ENCODE data around the gene NDUFA7. TPM values are rescaled to one million over a fixed set of nuclear protein-coding genes. Genes with fewer than 3 reads are reported as not detected.
A peak's percentile ranks its signal among the peaks of the same experiment; 100 is the strongest.
"Not testable (repeated sequence)": the region's sequence is repeated elsewhere in the genome, so short reads cannot be mapped to it uniquely, and the experiment has no call there.

The NDUFA7 gene
- total RNA-seq, 4 donors from 2014 or later = 23.3 to 38.7 (median 25.2) TPM

DNA sequence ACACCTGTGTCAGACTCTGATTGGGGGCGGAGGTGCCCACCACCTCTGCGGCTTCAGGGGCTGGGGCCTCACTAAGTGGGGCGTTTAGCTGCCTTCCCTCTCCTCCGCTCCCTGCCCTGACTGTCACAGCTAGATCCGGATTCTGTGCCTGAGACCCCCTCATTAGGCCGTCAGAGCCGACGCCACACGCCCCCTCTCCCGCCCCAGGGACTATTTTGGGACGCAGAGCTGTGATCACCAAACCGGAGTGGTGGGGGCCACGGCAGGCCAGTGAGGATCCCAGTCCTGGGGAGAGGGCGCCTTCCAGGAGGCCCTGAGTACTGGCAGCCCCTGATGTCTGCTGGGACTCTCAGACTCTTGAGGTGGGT, 21.1 kb upstream of the NDUFA7 start:
- Histone ChIP-seq H3K36me3 (no peaks in the 10 kb centered on the region), H3K4me1 (peaks cover 15% of the 10 kb centered on the region), H3K9me3 (no peaks in the 10 kb centered on the region), H3K27ac (peak overlapping the region; percentile 79), H3K4me3 (peak overlapping the region; percentile 52), H3K27me3 (peaks cover 17% of the 10 kb centered on the region)
- DNase-seq (ENCODE audit: low spot score in 2 of 2) = no peak
- 54% methylated on average over 5 of the region's 14 CpGs for WGBS
- TF ChIP-seq POLR2AphosphoS5 (IDR thresholded peaks at IDR 0.05) (no peak), POLR2A (IDR thresholded peaks at IDR 0.05) (no peak), CTCF (IDR thresholded peaks at IDR 0.05) (no peak), EP300 (IDR thresholded peaks at IDR 0.05) (no peak)

GRCh38 chr19:8341504-8341903, 20.3 kb upstream of the NDUFA7 start:
- not testable (repeated sequence) for H3K4me3 ChIP-seq; H3K9me3 ChIP-seq; DNase-seq (ENCODE audit: low spot score in 2 of 2); H3K27ac ChIP-seq; H3K36me3 ChIP-seq
- Histone ChIP-seq H3K27me3 (peaks cover 17% of the 10 kb centered on the region), H3K4me1 (peaks cover 15% of the 10 kb centered on the region)
- 99% methylated on average over 4 of the region's 4 CpGs for WGBS

DNA sequence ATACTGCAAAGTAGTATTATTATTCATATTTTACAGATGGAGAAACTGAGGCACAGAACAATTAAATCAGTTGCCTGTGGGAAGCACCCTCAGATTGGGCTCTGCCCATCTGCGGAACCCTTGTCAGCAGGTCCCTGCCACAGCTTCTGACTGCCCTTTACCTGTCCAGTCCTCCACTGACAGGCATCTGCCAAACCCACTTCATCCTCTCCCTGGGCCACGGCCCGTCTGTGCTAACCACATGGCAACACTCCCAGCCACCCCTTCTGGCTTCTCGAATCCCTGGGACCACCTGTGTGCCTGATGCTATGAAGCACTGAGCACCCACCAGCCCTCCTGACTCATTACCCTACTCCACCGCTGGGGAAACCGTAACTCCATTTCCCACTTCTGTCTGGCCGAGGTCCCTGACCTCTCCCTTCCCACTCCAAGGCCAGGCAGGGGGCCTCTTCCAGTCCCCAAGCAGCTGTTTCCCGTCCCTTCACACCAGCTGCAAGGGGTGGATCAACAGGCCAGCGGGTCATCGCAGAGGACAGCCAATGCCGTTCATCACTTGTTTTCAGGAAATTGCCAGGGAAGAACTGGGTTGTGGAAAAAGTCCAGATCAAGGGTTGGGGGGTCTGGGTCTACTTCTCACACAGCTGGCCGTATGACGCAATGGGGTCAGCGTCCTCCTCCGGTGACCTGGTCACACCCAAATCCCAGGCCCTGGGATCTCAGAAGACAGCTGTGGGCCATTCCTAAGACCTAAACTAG, 19.3 kb upstream of the NDUFA7 start:
- Histone ChIP-seq H3K27ac (no peak overlapping the region), H3K27me3 (peaks cover 24% of the 10 kb centered on the region), H3K4me3 (no peak overlapping the region), H3K9me3 (no peaks in the 10 kb centered on the region), H3K36me3 (no peaks in the 10 kb centered on the region), H3K4me1 (peaks cover 20% of the 10 kb centered on the region)
- peak in 1 of 2 donors; percentile 5 for TF ChIP-seq CTCF (IDR thresholded peaks at IDR 0.05)
- TF ChIP-seq EP300 (IDR thresholded peaks at IDR 0.05) = no peak
- no peak for DNase-seq (ENCODE audit: low spot score in 2 of 2)
- WGBS = 39% methylated on average over 15 of the region's 15 CpGs

GRCh38 chr19:8338835-8339234, 17.7 kb upstream of the NDUFA7 start:
- H3K9me3 ChIP-seq = no peaks in the 10 kb centered on the region
- DNase-seq (ENCODE audit: low spot score in 2 of 2) = no peak
- no peak overlapping the region for H3K27ac ChIP-seq
- TF ChIP-seq CTCF (IDR thresholded peaks at IDR 0.05) (no peak), POLR2A (IDR thresholded peaks at IDR 0.05) (no peak), POLR2AphosphoS5 (IDR thresholded peaks at IDR 0.05) (no peak)
- WGBS = 62% methylated on average over 6 of the region's 6 CpGs
- no peak overlapping the region for H3K4me3 ChIP-seq
- H3K27me3 ChIP-seq = peaks cover 41% of the 10 kb centered on the region
- H3K36me3 ChIP-seq = no peaks in the 10 kb centered on the region
- peaks cover 37% of the 10 kb centered on the region for H3K4me1 ChIP-seq

- TF ChIP-seq POLR2AphosphoS5 (IDR thresholded peaks at IDR 0.05) (no peak), POLR2A (IDR thresholded peaks at IDR 0.05) (no peak), EP300 (IDR thresholded peaks at IDR 0.05) (no peak), CTCF (IDR thresholded peaks at IDR 0.05) (no peak)
- Histone ChIP-seq H3K4me1 (peaks cover 33% of the 10 kb centered on the region), H3K27ac (no peak overlapping the region), H3K36me3 (no peaks in the 10 kb centered on the region), H3K9me3 (no peaks in the 10 kb centered on the region), H3K27me3 (peaks cover 48% of the 10 kb centered on the region), H3K4me3 (no peak overlapping the region)
- DNase-seq (ENCODE audit: low spot score in 2 of 2) = no peak
- WGBS = 81% methylated on average over 7 of the region's 7 CpGs
Measured at GRCh38 chr19:8337728-8338127, 16.6 kb upstream of the NDUFA7 start.

- Histone ChIP-seq H3K9me3 (no peaks in the 10 kb centered on the region), H3K4me3 (no peak overlapping the region), H3K27me3 (peaks cover 44% of the 10 kb centered on the region), H3K36me3 (no peaks in the 10 kb centered on the region), H3K4me1 (peaks cover 27% of the 10 kb centered on the region), H3K27ac (no peak overlapping the region)
- no peak for DNase-seq (ENCODE audit: low spot score in 2 of 2)
- WGBS = 52% methylated on average over 8 of the region's 8 CpGs
- TF ChIP-seq EP300 (IDR thresholded peaks at IDR 0.05) (no peak), POLR2A (IDR thresholded peaks at IDR 0.05) (no peak), CTCF (IDR thresholded peaks at IDR 0.05) (no peak), POLR2AphosphoS5 (IDR thresholded peaks at IDR 0.05) (no peak)
Measured at GRCh38 chr19:8336660-8337059, 15.5 kb upstream of the NDUFA7 start.

All from suprapubic skin (tissue), 4 donors.